ENCODE measurements around the gene NPEPL1. TPM values are rescaled to one million over a fixed set of nuclear protein-coding genes. Genes with fewer than 3 reads are reported as not detected.

The NPEPL1 gene
- total and polyA plus RNA-seq, 10 of the 15 experiments (the other 5 are each of a cell fraction or from before 2014, with no cell fraction given), result 0.08 to 21.3 (median 10.2) TPM

GRCh38 chr20:58745391-58745790 lies 52.8 kb downstream of the NPEPL1 start (continued):
- TF ChIP-seq ESRRA (IDR thresholded peaks at IDR 0.05; ENCODE audit: low read length) (no peak), HDGF (IDR thresholded peaks at IDR 0.05) (no peak), NR2F1 (conservative IDR thresholded peaks at IDR 0.05) (no peak), IRF4 (IDR thresholded peaks at IDR 0.05; ENCODE audit: low read depth, low read length) (no peak), ZNF274 (IDR thresholded peaks at IDR 0.05; ENCODE audit: insufficient read depth, insufficient read length) (no peak), HCFC1 (IDR thresholded peaks at IDR 0.05; ENCODE audit: low read length) (no peak)

GRCh38 chr20:58746620-58747019 lies 54.0 kb downstream of the NPEPL1 start:
- Histone ChIP-seq H3K9me3 (replicated peaks; ENCODE audit: control insufficient read depth, insufficient read depth, low read length) (no peaks in the 10 kb centered on the region), H3K79me2 (ENCODE audit: control insufficient read depth, insufficient read depth, low read length) (no peaks in the 10 kb centered on the region), H3K4me3 (no peak overlapping the region), H4K20me1 (ENCODE audit: control insufficient read depth, insufficient read depth) (no peaks in the 10 kb centered on the region), H3K36me3 (ENCODE audit: control insufficient read depth in 2 of 2, insufficient read depth in 2 of 2, low read length in 1 of 2) (no peaks in the 10 kb centered on the region), H3K4me2 (ENCODE audit: control insufficient read depth, insufficient read depth) (no peak overlapping the region), H3K27ac (ENCODE audit: control insufficient read depth, insufficient read depth) (no peak overlapping the region), H2AFZ (ENCODE audit: control insufficient read depth, low read depth, low read length) (no peak overlapping the region), H3K4me1 (ENCODE audit: control insufficient read depth, insufficient read depth, low read length) (no peaks in the 10 kb centered on the region), H3K27me3 (replicated peaks in 1 of 2; ENCODE audit: control insufficient read depth in 2 of 2, insufficient read depth in 2 of 2, low read length in 1 of 2) (peaks cover under 1 to 4% of the 10 kb centered on the region in 2 experiments; a peak in 3 of 4 replicates), H3K9ac (ENCODE audit: control insufficient read depth, insufficient read depth, low read length) (no peak overlapping the region)
- ChIA-PET RAD21 (ENCODE audit: unreplicated experiment) (no interaction called here), POLR2A (no interaction called here), CTCF (no interaction called here), SMC1A (ENCODE audit: uncharacterized antibody, unreplicated experiment) (interaction anchor here (0.7 kb wide), 1 partner anchor 23 kb away, joined by 3 read pairs; no protein-coding TSS in a partner anchor)
- no TSS peak for BruUV-seq (replicated peaks)
- 49% methylated on average over 11 of the region's 11 CpGs for WGBS (ENCODE audit: insufficient coverage, insufficient replicate concordance, low lambda C conversion rate, missing lambda C conversion rate)
- in situ Hi-C loops (cut with MboI), result no loop called here
- DNase-seq (ENCODE audit: low read depth, low spot score) (no peak), FAIRE-seq (no peak), ATAC-seq (no peak)
- intact Hi-C loops (cut with micrococcal nuclease; ENCODE audit: unreplicated experiment), result no loop called here
- TF ChIP-seq RELA (IDR thresholded peaks at IDR 0.05; ENCODE audit: borderline replicate concordance, partially characterized antibody) (no peak), YY1 (IDR thresholded peaks at IDR 0.05; ENCODE audit: low read depth, low read length) (no peak), E2F4 (IDR thresholded peaks at IDR 0.05; ENCODE audit: low read depth, low read length) (no peak), KDM1A (IDR thresholded peaks at IDR 0.05; ENCODE audit: borderline replicate concordance) (no peak), REST (IDR thresholded peaks at IDR 0.05; ENCODE audit: low read depth, low read length) (no peak), NR2C2 (IDR thresholded peaks at IDR 0.05; ENCODE audit: borderline replicate concordance, control insufficient read depth, insufficient read length, low read depth) (no peak), IKZF1 (conservative IDR thresholded peaks at IDR 0.05) (no peak), IKZF2 (IDR thresholded peaks at IDR 0.05) (no peak), ASH2L (IDR thresholded peaks at IDR 0.05; ENCODE audit: borderline replicate concordance, low read depth) (no peak), TAF1 (IDR thresholded peaks at IDR 0.05; ENCODE audit: borderline replicate concordance, low read depth, low read length) (no peak), RB1 (IDR thresholded peaks at IDR 0.05; ENCODE audit: borderline replicate concordance) (no peak), SRF (IDR thresholded peaks at IDR 0.05; ENCODE audit: low read depth in 2 of 2, low read length in 2 of 2) (no peak), PML (IDR thresholded peaks at IDR 0.05; ENCODE audit: low read length) (no peak), MEF2A (IDR thresholded peaks at IDR 0.05; ENCODE audit: insufficient read depth, low read depth, low read length) (no peak)
- TF ChIP-seq, protein P1, sequence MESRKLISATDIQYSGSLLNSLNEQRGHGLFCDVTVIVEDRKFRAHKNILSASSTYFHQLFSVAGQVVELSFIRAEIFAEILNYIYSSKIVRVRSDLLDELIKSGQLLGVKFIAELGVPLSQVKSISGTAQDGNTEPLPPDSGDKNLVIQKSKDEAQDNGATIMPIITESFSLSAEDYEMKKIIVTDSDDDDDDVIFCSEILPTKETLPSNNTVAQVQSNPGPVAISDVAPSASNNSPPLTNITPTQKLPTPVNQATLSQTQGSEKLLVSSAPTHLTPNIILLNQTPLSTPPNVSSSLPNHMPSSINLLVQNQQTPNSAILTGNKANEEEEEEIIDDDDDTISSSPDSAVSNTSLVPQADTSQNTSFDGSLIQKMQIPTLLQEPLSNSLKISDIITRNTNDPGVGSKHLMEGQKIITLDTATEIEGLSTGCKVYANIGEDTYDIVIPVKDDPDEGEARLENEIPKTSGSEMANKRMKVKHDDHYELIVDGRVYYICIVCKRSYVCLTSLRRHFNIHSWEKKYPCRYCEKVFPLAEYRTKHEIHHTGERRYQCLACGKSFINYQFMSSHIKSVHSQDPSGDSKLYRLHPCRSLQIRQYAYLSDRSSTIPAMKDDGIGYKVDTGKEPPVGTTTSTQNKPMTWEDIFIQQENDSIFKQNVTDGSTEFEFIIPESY (IDR thresholded peaks at IDR 0.05), result no peak

All from GM12878 (cell line).